Brain microvascular endothelial cell (primary cell): ENCODE measurements around the gene PARP16.

Source experiments
- DNase-seq: peaks from one replicate; pipeline ENCODE4 v3.0.0-alpha.2; 2020
- H3K27ac ChIP-seq: fragments of 250-450 bp; sonication (Bioruptor Pico); 2 replicates; pipeline ENCODE4 v1.5.1; 2020; ENCODE audit warnings: mild to moderate bottlenecking, moderate library complexity
- H3K27me3 ChIP-seq: fragments of 250-450 bp; sonication (Bioruptor Pico); replicated peaks from 2 replicates; pipeline ENCODE4 v1.5.1; 2020; ENCODE audit warnings: mild to moderate bottlenecking
- H3K36me3 ChIP-seq: fragments of 250-450 bp; sonication (Bioruptor Pico); replicated peaks from 2 replicates; pipeline ENCODE4 v1.5.1; 2020; ENCODE audit warnings: mild to moderate bottlenecking
- H3K4me3 ChIP-seq: 2 replicates; pipeline ENCODE4 v1.5.1; 2011; ENCODE audit warnings: low read depth, mild to moderate bottlenecking, control low read depth, low read length, moderate library complexity
- in situ Hi-C: cut with HindIII; loops from 2 replicates; pipeline ENCODE4 v1.10.0; 2017; ENCODE audit warnings: low sequenced_read_pairs, low pct_ligation_motif_present
- TF ChIP-seq, protein P1 (sequence below): IDR thresholded peaks from 2 replicates; pipeline ENCODE4 v1.5.1; 2011; ENCODE audit warnings: low read depth, mild to moderate bottlenecking, moderate library complexity, low read length, control low read depth, inconsistent platforms; ENCODE audit errors: missing control alignments

Gene PARP16, protein sequence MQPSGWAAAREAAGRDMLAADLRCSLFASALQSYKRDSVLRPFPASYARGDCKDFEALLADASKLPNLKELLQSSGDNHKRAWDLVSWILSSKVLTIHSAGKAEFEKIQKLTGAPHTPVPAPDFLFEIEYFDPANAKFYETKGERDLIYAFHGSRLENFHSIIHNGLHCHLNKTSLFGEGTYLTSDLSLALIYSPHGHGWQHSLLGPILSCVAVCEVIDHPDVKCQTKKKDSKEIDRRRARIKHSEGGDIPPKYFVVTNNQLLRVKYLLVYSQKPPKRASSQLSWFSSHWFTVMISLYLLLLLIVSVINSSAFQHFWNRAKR

DNA sequence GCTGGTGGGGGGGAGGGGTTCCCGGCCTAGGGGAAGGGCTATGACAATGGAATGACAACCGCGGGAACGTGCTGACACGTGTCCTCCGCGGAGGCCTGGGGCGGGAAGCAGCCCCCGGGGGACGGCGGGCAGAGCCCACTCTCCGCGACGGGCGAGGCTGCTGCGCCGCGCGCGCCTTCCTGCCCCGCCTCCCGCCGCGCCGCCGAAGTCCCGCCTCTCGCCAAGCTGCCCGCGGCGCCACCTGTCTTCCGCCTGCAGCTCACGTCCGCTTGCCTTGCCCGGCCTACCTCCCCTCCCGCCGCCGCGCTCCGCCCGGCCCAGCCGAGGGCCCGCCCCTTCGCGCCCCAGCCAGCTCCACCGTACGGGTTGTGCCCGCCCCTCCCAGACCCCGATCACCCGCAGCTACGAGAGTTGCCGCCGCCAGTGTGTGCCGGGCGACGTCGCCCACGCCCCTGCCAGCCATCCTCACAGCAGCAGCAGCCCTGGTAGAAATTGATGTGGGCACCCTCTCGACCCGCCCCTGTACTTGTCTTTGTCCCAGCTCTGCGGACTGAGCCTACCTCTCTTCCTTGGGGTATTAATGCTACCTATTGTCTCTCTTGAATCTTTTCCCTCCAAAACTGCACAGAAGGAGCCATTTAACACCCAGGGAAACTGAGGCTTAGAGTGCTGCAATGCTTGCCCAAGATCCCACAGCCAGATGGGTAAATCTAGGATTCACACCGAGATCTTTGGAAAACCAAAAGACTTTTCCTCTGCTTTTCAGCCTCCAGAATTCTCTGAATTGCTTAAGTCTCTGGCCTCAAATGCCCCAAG is at the start of gene PARP16:
TSS of gene PARP16 (minus strand) at position 180 of the 816 bp plus-strand sequence. CDS start 457 bp downstream, outside the sequence.
- TF ChIP-seq, protein P1, sequence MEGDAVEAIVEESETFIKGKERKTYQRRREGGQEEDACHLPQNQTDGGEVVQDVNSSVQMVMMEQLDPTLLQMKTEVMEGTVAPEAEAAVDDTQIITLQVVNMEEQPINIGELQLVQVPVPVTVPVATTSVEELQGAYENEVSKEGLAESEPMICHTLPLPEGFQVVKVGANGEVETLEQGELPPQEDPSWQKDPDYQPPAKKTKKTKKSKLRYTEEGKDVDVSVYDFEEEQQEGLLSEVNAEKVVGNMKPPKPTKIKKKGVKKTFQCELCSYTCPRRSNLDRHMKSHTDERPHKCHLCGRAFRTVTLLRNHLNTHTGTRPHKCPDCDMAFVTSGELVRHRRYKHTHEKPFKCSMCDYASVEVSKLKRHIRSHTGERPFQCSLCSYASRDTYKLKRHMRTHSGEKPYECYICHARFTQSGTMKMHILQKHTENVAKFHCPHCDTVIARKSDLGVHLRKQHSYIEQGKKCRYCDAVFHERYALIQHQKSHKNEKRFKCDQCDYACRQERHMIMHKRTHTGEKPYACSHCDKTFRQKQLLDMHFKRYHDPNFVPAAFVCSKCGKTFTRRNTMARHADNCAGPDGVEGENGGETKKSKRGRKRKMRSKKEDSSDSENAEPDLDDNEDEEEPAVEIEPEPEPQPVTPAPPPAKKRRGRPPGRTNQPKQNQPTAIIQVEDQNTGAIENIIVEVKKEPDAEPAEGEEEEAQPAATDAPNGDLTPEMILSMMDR, result peak; percentile 28
- in situ Hi-C loops, result no loop called here

DNA sequence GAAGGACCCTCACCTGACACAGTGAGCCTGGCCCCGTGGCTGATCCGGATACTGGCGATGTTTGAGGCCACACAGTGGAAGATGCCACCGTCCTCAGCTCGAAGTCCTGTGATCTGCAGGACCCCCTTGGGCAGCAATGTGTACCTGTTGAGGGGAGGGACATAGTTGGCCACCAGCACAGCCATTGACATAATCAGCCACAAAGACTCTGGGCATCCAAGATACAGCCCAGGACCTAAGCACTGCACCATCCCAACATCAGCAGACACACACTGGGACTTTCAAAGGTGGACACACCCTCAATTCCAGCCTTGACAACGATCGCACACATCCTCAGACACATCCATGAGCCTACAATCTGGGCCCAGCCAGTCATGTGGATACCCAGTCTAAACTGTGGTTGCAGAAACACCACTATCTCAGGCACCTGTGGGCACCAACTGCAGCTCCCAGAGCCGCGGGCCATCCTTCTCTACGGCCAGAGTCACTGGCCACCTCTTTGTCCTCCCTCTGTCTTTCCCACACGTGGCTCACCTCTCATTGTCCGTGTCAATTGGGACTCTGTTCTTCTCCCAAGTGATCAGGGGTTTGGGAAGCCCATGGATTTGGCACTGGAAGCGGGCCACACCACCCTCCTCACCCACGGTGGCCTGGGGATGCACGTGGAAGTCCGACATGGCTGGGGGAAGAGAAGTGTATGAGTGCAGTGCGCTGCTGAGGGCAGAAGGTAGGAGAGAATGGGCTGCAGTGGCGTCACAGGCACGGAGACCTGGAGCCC is 48.8 kb upstream of the PARP16 start:
- TF ChIP-seq, protein P1, result no peak
- no peak overlapping the region for H3K4me3 ChIP-seq
- no peaks in the 10 kb centered on the region for H3K27me3 ChIP-seq
- no peak for DNase-seq
- H3K27ac ChIP-seq, result no peak overlapping the region
- in situ Hi-C loops, result no loop called here
- H3K36me3 ChIP-seq, result no peaks in the 10 kb centered on the region

More for the DNA sequence above, at the start of gene PARP16:
- DNase-seq, result peak; percentile 44
- Histone ChIP-seq H3K27ac (peak within 1 kb of the TSS; percentile 4), H3K27me3 (no peaks in the 10 kb centered on the region), H3K4me3 (peak within 1 kb of the TSS; percentile 72), H3K36me3 (no peaks in the 10 kb centered on the region)

DNA sequence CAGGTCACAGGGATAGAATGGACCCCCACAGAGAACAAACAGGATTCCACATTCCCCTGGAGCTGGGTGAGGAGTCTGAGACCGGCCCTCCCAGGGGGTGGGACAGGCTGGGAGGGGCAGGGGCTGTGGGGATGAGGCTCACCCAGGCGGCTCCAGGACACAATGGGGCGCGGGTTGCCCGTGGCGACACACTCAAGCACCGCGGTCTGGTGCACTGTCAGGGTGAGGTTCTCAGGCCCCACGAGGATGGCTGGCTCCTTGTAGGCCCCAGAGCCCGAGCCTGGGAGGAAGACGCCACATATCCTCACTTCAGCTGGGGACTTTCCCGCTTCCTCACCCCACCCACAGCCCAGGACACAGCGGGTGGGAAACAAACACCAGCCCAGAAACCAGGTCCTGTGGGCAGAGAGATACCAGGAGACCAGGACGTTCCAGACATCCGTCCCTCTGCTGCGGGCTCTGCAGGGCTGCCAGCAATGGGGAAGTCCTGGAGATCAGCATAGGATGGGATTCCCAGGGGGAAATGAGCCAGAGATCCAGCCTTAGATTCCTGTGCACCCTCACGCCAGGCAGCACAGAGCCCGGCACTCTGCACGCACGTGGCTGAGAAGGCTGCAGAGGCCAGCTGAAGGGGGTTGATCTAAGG is 48.0 kb upstream of the PARP16 start:
- no peaks in the 10 kb centered on the region for H3K27me3 ChIP-seq
- no peak overlapping the region for H3K27ac ChIP-seq
- in situ Hi-C loops, result no loop called here
- no peak overlapping the region for H3K4me3 ChIP-seq
- no peak for DNase-seq
- H3K36me3 ChIP-seq, result no peaks in the 10 kb centered on the region
- TF ChIP-seq, protein P1, result no peak

DNA sequence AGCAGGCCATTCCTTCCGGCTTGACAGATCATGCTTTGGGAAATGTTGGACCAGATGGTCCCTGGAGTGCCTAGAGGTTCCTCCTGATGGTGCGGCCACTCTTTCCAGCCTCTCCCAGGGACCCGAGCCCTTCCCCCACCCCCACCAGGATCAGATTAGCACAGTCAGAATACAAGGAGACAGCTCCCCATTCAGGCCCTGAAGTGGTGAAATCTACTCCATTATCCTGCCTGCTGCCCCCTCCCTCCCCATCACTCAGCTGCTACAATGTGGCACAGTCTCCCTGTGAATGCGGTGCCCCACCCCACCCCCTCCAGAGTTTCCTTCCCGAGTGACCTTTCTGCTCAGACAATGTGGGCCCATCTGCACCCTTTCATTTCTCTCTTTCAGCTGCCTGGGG is 47.2 kb upstream of the PARP16 start:
- in situ Hi-C loops, result no loop called here
- H3K27me3 ChIP-seq, result no peaks in the 10 kb centered on the region
- DNase-seq, result no peak

More for the DNA sequence above, 47.2 kb upstream of the PARP16 start:
- no peak overlapping the region for H3K27ac ChIP-seq
- TF ChIP-seq, protein P1, result no peak
- no peak overlapping the region for H3K4me3 ChIP-seq
- no peaks in the 10 kb centered on the region for H3K36me3 ChIP-seq
